K562 (cell line): ENCODE results near the gene CUL4B. TPM values are rescaled to one million over a fixed set of nuclear protein-coding genes. Genes with fewer than 3 reads are reported as not detected.

Experiments
- ATAC-seq: fragments of 200-7000 bp; cut with Tn5 transposase; 3 replicates; pipeline ENCODE4 v1.9.1; 2020; ENCODE audit warnings: moderate library complexity
- BruUV-seq: library from RNA; stranded (reverse); fragments of 400-500 nt; replicated peaks from 2 replicates; lab custom pipeline; 2021; lab: Mats Ljungman, UMichigan
- CTCF ChIA-PET: fragments of 300-600 bp; formaldehyde crosslinking; extraction: SDS; loops from one replicate; lab custom pipeline; 2021; ENCODE audit warnings: low intra/inter-chr PET ratio; lab: Yijun Ruan, JAX
- POLR2A ChIA-PET: fragments of 300-600, 350-650 bp; sonication (Branson Sonifier 250); formaldehyde crosslinking; extraction: SDS; loops from one replicate; lab custom pipeline; 2021; ENCODE audit warnings: antibody characterized with exemption, inconsistent platforms; lab: Yijun Ruan, JAX
- DNase-seq, 4 experiments: peaks; one replicate each; pipeline versions ENCODE4 v3.0.0 to v3.0.0-alpha.2; 2011 to 2018; ENCODE audit warnings: low spot score in 3 of 4, mixed read lengths in 3 of 4; ENCODE audit errors: extremely low read depth in 1 of 4
- FAIRE-seq: peaks from 2 replicates; lab custom pipeline; 2011; peaks lifted over from hg19 to GRCh38; lab: Jason Lieb, UNC
- H2AFZ ChIP-seq: 2 replicates; pipeline ENCODE4 v1.6.0; 2011; ENCODE audit warnings: low read depth, low read length, control low read depth, inconsistent platforms
- H3K27ac ChIP-seq: fragments of 200-600 bp; 3 replicates; pipeline ENCODE4 v1.8.0; 2011; ENCODE audit warnings: low read depth, mild to moderate bottlenecking, control low read depth, inconsistent platforms, low read length, moderate library complexity, mixed read lengths; ENCODE audit errors: extremely low read depth
- H3K27me3 ChIP-seq, 2 experiments: fragments of 300-600 bp in 1 of 2; 2 replicates in 1 of 2; 3 replicates in 1 of 2; pipeline versions ENCODE4 v1.6.0 to v1.8.0; 2011; ENCODE audit warnings: inconsistent platforms in 2 of 2, low read length in 2 of 2, mild to moderate bottlenecking in 1 of 2, mixed read lengths in 1 of 2, moderate library complexity in 1 of 2; ENCODE audit not compliant: control insufficient read depth in 2 of 2, insufficient read depth in 2 of 2
- H3K36me3 ChIP-seq: fragments of 300-600 bp; 3 replicates; pipeline ENCODE4 v1.8.0; 2011; ENCODE audit warnings: mild to moderate bottlenecking, low read length, inconsistent platforms; ENCODE audit not compliant: control insufficient read depth, insufficient read depth
- H3K4me1 ChIP-seq, 2 experiments: fragments of 200-600 bp in 1 of 2; replicated peaks in 1 of 2; 2 replicates in 1 of 2; 3 replicates in 1 of 2; pipeline versions ENCODE4 v1.5.1 to v1.8.0; 2011; ENCODE audit warnings: inconsistent platforms in 2 of 2, low read length in 2 of 2, mild to moderate bottlenecking in 1 of 2, mixed read lengths in 1 of 2, moderate library complexity in 1 of 2; ENCODE audit not compliant: control insufficient read depth in 2 of 2, insufficient read depth in 2 of 2
- H3K4me2 ChIP-seq: 2 replicates; pipeline ENCODE4 v1.6.1; 2011; ENCODE audit warnings: low read length, control low read depth, inconsistent platforms, mixed read lengths; ENCODE audit not compliant: insufficient read depth
- H3K4me3 ChIP-seq: fragments of 200-600 bp; sonication (generic), shearing (Covaris generic); 2 replicates; pipeline ENCODE4 v1.5.1; 2016; ENCODE audit warnings: control low read depth, inconsistent platforms
- H3K79me2 ChIP-seq: fragments of 200-600 bp; 3 replicates; pipeline ENCODE4 v1.8.0; 2011; ENCODE audit warnings: low read length, inconsistent platforms; ENCODE audit not compliant: control insufficient read depth, insufficient read depth
- H3K9ac ChIP-seq, 2 experiments: 2 replicates each; pipeline versions ENCODE4 v1.6.0 to v1.6.1; 2011; ENCODE audit warnings: low read depth in 2 of 2, low read length in 2 of 2, control low read depth in 1 of 2, inconsistent platforms in 1 of 2, mild to moderate bottlenecking in 1 of 2, mixed read lengths in 1 of 2; ENCODE audit not compliant: insufficient read depth in 1 of 2
- H3K9me1 ChIP-seq: one replicate; pipeline ENCODE4 v1.6.0; 2011; ENCODE audit warnings: inconsistent platforms, mild to moderate bottlenecking, low read length, moderate library complexity; ENCODE audit not compliant: control insufficient read depth, insufficient read depth
- H3K9me3 ChIP-seq: replicated peaks from 2 replicates; pipeline ENCODE4 v1.5.1; 2011; ENCODE audit warnings: low read depth, low read length, inconsistent platforms; ENCODE audit not compliant: control insufficient read depth, insufficient read depth
- H4K20me1 ChIP-seq: replicated peaks from 2 replicates; pipeline ENCODE4 v1.6.1; 2011; ENCODE audit warnings: low read length, inconsistent platforms, mixed read lengths; ENCODE audit not compliant: control insufficient read depth, insufficient read depth
- DMBX1 ChIP-seq: fragments of 250-450 bp; sonication (Bioruptor Pico); IDR thresholded peaks from 2 replicates; pipeline ENCODE4 v1.8.0; 2022; ENCODE audit warnings: inconsistent platforms, mild to moderate bottlenecking, moderate library complexity, borderline replicate concordance
- JUNB ChIP-seq: fragments of 450-650 bp; formaldehyde crosslinking; conservative IDR thresholded peaks from 2 replicates; pipeline ENCODE4 v1.4.0; 2020; ENCODE audit warnings: mild to moderate bottlenecking
- KDM4B ChIP-seq, 2 experiments: fragments of 450-650 bp in 1 of 2; sonication (generic) in 1 of 2; IDR thresholded peaks; 2 replicates each; pipeline ENCODE4 v1.6.1; 2016 to 2017; ENCODE audit warnings: borderline replicate concordance in 2 of 2, antibody characterized with exemption in 1 of 2, low read depth in 1 of 2, mild to moderate bottlenecking in 1 of 2
- POLR2A ChIP-seq: fragments of 450-650 bp; conservative IDR thresholded peaks from 2 replicates; pipeline ENCODE4 v1.6.1; 2016
- SFPQ ChIP-seq: fragments of 200-400 bp; formaldehyde crosslinking; IDR thresholded peaks from 2 replicates; pipeline ENCODE4 v1.6.1; 2017; ENCODE audit warnings: mild to moderate bottlenecking, low read depth, low read length, moderate library complexity
- SP1 ChIP-seq: sonication (generic); formaldehyde crosslinking; IDR thresholded peaks from 2 replicates; pipeline ENCODE4 v1.8.1; 2022; ENCODE audit warnings: mild to moderate bottlenecking, missing genetic modification reagents
- TAF7 ChIP-seq: fragments of 450-650 bp; IDR thresholded peaks from 2 replicates; pipeline ENCODE4 v1.6.1; 2016; ENCODE audit warnings: missing genetic modification characterization, missing compliant biosample characterization
- TCF7 ChIP-seq: sonication (generic); IDR thresholded peaks from 2 replicates; pipeline ENCODE4 v1.6.1; 2016; ENCODE audit warnings: antibody characterized with exemption, borderline replicate concordance
- XRCC4 ChIP-seq: IDR thresholded peaks from one replicate; pipeline ENCODE4 v1.6.1; 2011; ENCODE audit not compliant: insufficient read depth, insufficient read length; ENCODE audit errors: extremely low read depth
- ZNF395 ChIP-seq: fragments of 200-800 bp; sonication (Bioruptor generic); IDR thresholded peaks from 2 replicates; pipeline ENCODE4 v1.6.1; 2017; ENCODE audit warnings: missing genetic modification characterization, missing compliant biosample characterization
- WGBS: fragments of 100-300 bp; shearing (Covaris generic); methylation state at CpG from one replicate; pipeline ENCODE4 v1.1.6; 2016; ENCODE audit warnings: low coverage, mixed read lengths; ENCODE audit not compliant: insufficient coverage; ENCODE audit errors: missing lambda C conversion rate; 5-methylcytosine and 5-hydroxymethylcytosine counted together
- in situ Hi-C: fragments of 300-500 bp; cut with MboI; formaldehyde crosslinking; loops from 4 replicates; pipeline ENCODE4 v1.15.0; 2018; ENCODE audit warnings: inconsistent platforms, mixed read lengths
- intact Hi-C: fragments of 100-400 bp; cut with micrococcal nuclease; formaldehyde crosslinking; loops from 2 replicates; pipeline ENCODE4 v1.14.2; 2022
- polyA plus RNA-seq, 8 experiments: library from polyadenylated mRNA; depleted of rRNA in 4 of 8; stranded (reverse) in 5 of 8; unstranded in 3 of 8; fragments of >200 nt; fragmentation: Nextera tagmentation in 2 of 8; fragmentation: Illumina TruSeq in 1 of 8; extraction: Ambion mirVana in 2 of 8; extraction: Trizol in 1 of 8; gene quantifications; 2 replicates each; pipeline versions ENCODE4 v1.2.1 to v1.2.3, GENCODE V29; 2011 to 2014; ENCODE audit warnings: inconsistent platforms in 1 of 8, missing spikeins in 1 of 8
- total RNA-seq, 7 experiments: library from RNA; depleted of rRNA in 6 of 7; stranded (reverse); fragments of >200 nt in 6 of 7; fragmentation: Illumina TruSeq in 2 of 7; extraction: Trizol in 2 of 7; gene quantifications; 2 replicates each; pipeline versions ENCODE4 v1.2.1 to v1.2.3, GENCODE V29; 2011 to 2021; ENCODE audit warnings: low replicate concordance in 1 of 7
- TF ChIP-seq, protein P1 (sequence below), 2 experiments: fragments of 450-650 bp in 1 of 2; sonication (generic) in 1 of 2; formaldehyde crosslinking in 1 of 2; IDR thresholded peaks in 1 of 2; conservative IDR thresholded peaks in 1 of 2; 2 replicates each; pipeline versions ENCODE4 v1.6.1 to v1.8.1; 2016 to 2023; ENCODE audit warnings: mild to moderate bottlenecking in 2 of 2, moderate library complexity in 2 of 2, inconsistent platforms in 1 of 2, missing genetic modification reagents in 1 of 2
- TF ChIP-seq, protein P2 (sequence below): sonication (generic); formaldehyde crosslinking; IDR thresholded peaks from 2 replicates; pipeline ENCODE4 v1.8.1; 2022; ENCODE audit warnings: missing genetic modification reagents

CUL4B gene
- total and polyA plus RNA-seq, 9 of the 15 experiments (the other 6 are each of a cell fraction or from before 2014, with no cell fraction given), result 15.0 to 41.7 (median 37.5) TPM

DNA sequence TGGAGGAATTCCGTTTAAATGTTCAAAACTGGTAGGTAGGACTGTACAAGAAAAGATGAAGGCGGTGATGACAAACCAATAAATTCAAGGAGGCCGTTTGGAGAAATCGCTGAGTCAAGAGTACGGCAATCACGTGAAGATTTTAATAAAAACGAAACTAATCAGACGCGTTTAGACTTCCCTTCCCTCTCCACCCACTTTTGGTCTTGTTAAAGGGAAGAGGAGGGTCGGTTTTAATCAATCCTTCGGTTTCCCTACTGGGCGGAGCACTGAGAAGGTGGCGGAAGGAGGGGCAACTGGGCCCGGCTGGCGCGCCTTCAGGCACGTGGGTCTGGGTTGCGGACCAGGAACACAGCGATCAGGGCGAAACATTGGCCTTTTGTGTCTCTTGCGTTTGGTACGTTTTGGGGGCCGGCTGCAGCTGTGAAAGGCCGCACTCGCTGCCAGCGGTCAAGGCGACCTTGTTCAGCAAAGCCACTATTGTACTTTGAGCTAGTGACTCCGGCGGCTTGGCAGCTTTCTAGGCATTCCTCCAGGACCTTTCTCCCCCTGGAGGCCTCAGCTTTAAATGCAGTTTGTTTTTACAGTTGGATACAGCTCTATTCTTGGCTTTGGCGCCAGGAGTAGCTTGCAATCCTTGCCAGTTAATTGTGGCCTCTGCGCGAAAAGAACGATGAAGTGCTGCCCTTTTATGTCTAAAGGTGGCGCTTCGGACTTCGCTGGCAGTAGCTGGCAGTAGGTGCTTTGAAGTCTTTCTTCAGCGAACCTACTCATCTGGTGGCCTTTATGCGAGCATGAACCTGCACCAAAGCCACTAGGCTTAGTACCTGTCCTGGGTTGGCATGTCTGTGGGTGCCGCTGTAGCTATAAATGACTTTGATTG lies 74.9 kb downstream of the CUL4B start:
- no peaks in the 10 kb centered on the region for H3K27me3 ChIP-seq
- in situ Hi-C loops (no loop called here), intact Hi-C loops (no loop called here)
- BruUV-seq, result TSS peak; percentile 86
- 4% methylated on average over 31 of the region's 39 CpGs for WGBS
- peak; percentile 92 for ATAC-seq
- H3K4me1 ChIP-seq, result peaks cover 20 to 29% of the 10 kb centered on the region in 2 experiments; a peak in 4 of 5 replicates
- H3K9me3 ChIP-seq, result no peaks in the 10 kb centered on the region
- H3K9me1 ChIP-seq, result no peaks in the 10 kb centered on the region
- no peaks in the 10 kb centered on the region for H3K79me2 ChIP-seq
- H4K20me1 ChIP-seq, result no peaks in the 10 kb centered on the region
- FAIRE-seq, result peak; percentile 97
- peak; percentile 59 to 87 (median 67) for DNase-seq
- H2AFZ ChIP-seq, result peak overlapping the region; percentile 97
- H3K36me3 ChIP-seq, result no peaks in the 10 kb centered on the region
- POLR2A ChIA-PET, result interaction anchor here (0.6 to 1.0 kb wide), 5 partner anchors 14 to 251 kb away, joined by 3 to 6 read pairs (median 3); partner anchors contain the start of gene CUL4B
- peak overlapping the region; percentile 77 to 93 for H3K9ac ChIP-seq
- peak overlapping the region; percentile 96 for H3K27ac ChIP-seq
- H3K4me2 ChIP-seq, result peak overlapping the region; percentile 80
- CTCF ChIA-PET, result no interaction called here
- peak overlapping the region; percentile 34 for H3K4me3 ChIP-seq
- no peak for TF ChIP-seq DMBX1 (CRISPR knock-in tag)
- 0 out of 2 replicates have a peak, but pooled peaks have one; percentile 27 for TF ChIP-seq TAF7 (tag)
- TF ChIP-seq JUNB (CRISPR knock-in tag), result no peak
- no peak for TF ChIP-seq XRCC4
- 0 out of 2 replicates have a peak, but pooled peaks have one; percentile 52 for TF ChIP-seq TCF7
- no peak for TF ChIP-seq SFPQ
- TF ChIP-seq, protein P1, sequence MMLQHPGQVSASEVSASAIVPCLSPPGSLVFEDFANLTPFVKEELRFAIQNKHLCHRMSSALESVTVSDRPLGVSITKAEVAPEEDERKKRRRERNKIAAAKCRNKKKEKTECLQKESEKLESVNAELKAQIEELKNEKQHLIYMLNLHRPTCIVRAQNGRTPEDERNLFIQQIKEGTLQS (IDR thresholded peaks at IDR 0.05), result no peak
- TF ChIP-seq, protein P1 (CRISPR knock-in tag; conservative IDR thresholded peaks at IDR 0.05), result no peak; the same call in 1 of the 2 replicates
- TF ChIP-seq, protein P2, sequence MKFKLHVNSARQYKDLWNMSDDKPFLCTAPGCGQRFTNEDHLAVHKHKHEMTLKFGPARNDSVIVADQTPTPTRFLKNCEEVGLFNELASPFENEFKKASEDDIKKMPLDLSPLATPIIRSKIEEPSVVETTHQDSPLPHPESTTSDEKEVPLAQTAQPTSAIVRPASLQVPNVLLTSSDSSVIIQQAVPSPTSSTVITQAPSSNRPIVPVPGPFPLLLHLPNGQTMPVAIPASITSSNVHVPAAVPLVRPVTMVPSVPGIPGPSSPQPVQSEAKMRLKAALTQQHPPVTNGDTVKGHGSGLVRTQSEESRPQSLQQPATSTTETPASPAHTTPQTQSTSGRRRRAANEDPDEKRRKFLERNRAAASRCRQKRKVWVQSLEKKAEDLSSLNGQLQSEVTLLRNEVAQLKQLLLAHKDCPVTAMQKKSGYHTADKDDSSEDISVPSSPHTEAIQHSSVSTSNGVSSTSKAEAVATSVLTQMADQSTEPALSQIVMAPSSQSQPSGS, result no peak
- peak; percentile 70 for TF ChIP-seq POLR2A
- peak; percentile 57; the same call in 1 of the 2 replicates for TF ChIP-seq SP1 (CRISPR knock-in tag)
- TF ChIP-seq ZNF395 (CRISPR knock-in tag), result peak; percentile 75; the same call in 1 of the 2 replicates
- no peak for TF ChIP-seq KDM4B (IDR thresholded peaks at IDR 0.05; ENCODE audit: borderline replicate concordance in 2 of 2, low read depth in 1 of 2)
